Measurements from ENCODE around the gene TJP3.

GRCh38 chr19:3721887-3722442 lies 13.8 kb downstream of the TJP3 start:
- no peak for TF ChIP-seq EZH2 (IDR thresholded peaks at IDR 0.05)
- TF ChIP-seq POLR2AphosphoS5 (IDR thresholded peaks at IDR 0.05; ENCODE audit: borderline replicate concordance, low read depth, low read length): no peak
- no peak for TF ChIP-seq FOXP2 (optimal IDR thresholded peaks at IDR 0.05; ENCODE audit: control extremely low read depth, extremely low read length, insufficient read depth)

Measured in SK-N-MC (cell line).